H1 (cell line): ENCODE measurements around the gene PSD. TPM values are rescaled to one million over a fixed set of nuclear protein-coding genes. Genes with fewer than 3 reads are reported as not detected.

Experiments used
- CTCF ChIA-PET: fragments of 300-600 bp; sonication (Branson Sonifier 250); formaldehyde crosslinking; loops from one replicate; lab custom pipeline; 2021; ENCODE audit not compliant: partially characterized antibody; lab: Charles Lee
- POLR2A ChIA-PET: fragments of 300-600 bp; sonication (Branson Sonifier 250); formaldehyde crosslinking; loops from one replicate; lab custom pipeline; 2021; ENCODE audit warnings: inconsistent platforms; ENCODE audit not compliant: partially characterized antibody; lab: Charles Lee
- DNase-seq, 2 experiments: peaks; one replicate each; pipeline versions ENCODE4 v3.0.0 to v3.0.0-alpha.2; 2010 to 2022; ENCODE audit warnings: low spot score in 2 of 2, low read depth in 1 of 2, mixed read lengths in 1 of 2
- FAIRE-seq: peaks from 2 replicates; lab custom pipeline; 2011; peaks lifted over from hg19 to GRCh38; lab: Jason Lieb, UNC
- H2AFZ ChIP-seq: 2 replicates; pipeline ENCODE4 v1.8.1; 2012; ENCODE audit warnings: low read length, inconsistent platforms
- H2AK5ac ChIP-seq: 2 replicates; pipeline ENCODE4 v1.6.1; 2013; ENCODE audit warnings: low read depth, low read length
- H2BK120ac ChIP-seq: replicated peaks from 2 replicates; pipeline ENCODE3; 2013; ENCODE audit warnings: low read depth, low read length, inconsistent platforms
- H2BK12ac ChIP-seq: 2 replicates; pipeline ENCODE4 v1.6.1; 2013; ENCODE audit warnings: low read depth, low read length
- H2BK15ac ChIP-seq: 2 replicates; pipeline ENCODE4 v1.6.1; 2013; ENCODE audit warnings: low read length
- H2BK20ac ChIP-seq: 2 replicates; pipeline ENCODE4 v1.6.1; 2013; ENCODE audit warnings: low read length
- H2BK5ac ChIP-seq: 2 replicates; pipeline ENCODE4 v1.6.1; 2013; ENCODE audit warnings: low read depth, low read length
- H3K14ac ChIP-seq: 2 replicates; pipeline ENCODE4 v1.6.1; 2013; ENCODE audit warnings: inconsistent platforms; ENCODE audit not compliant: insufficient read length
- H3K18ac ChIP-seq: 2 replicates; pipeline ENCODE4 v1.6.1; 2013; ENCODE audit warnings: low read length; ENCODE audit errors: extremely low read depth
- H3K23ac ChIP-seq: 2 replicates; pipeline ENCODE4 v1.6.1; 2013; ENCODE audit warnings: inconsistent platforms; ENCODE audit not compliant: insufficient read length
- H3K23me2 ChIP-seq: 2 replicates; pipeline ENCODE4 v1.6.1; 2013; ENCODE audit warnings: low read depth, low read length
- H3K27ac ChIP-seq: 2 replicates; pipeline ENCODE4 v1.6.1; 2011; ENCODE audit warnings: low read depth, low read length, inconsistent platforms
- H3K27me3 ChIP-seq, 4 experiments: replicated peaks in 1 of 4; 1 replicate in 1 of 4; 2 replicates in 3 of 4; pipeline versions ENCODE4 v1.6.1 to v1.8.1; 2011 to 2013; ENCODE audit warnings: low read length in 3 of 4, mild to moderate bottlenecking in 3 of 4, inconsistent platforms in 2 of 4, mixed read lengths in 2 of 4, moderate library complexity in 1 of 4; ENCODE audit not compliant: control insufficient read depth in 3 of 4, insufficient read depth in 3 of 4; ENCODE audit errors: extremely low read depth in 1 of 4
- H3K36me3 ChIP-seq, 4 experiments: 2 replicates each; pipeline versions ENCODE4 v1.6.1 to v1.8.1; 2011 to 2013; ENCODE audit warnings: mild to moderate bottlenecking in 4 of 4, low read length in 3 of 4, moderate library complexity in 2 of 4, control low read depth in 1 of 4, inconsistent platforms in 1 of 4; ENCODE audit not compliant: insufficient read depth in 4 of 4, control insufficient read depth in 2 of 4
- H3K4ac ChIP-seq: replicated peaks from 2 replicates; pipeline ENCODE3; 2013; ENCODE audit warnings: low read length, low read depth, mixed read lengths, inconsistent platforms; ENCODE audit not compliant: insufficient read length
- H3K4me1 ChIP-seq, 4 experiments: replicated peaks in 1 of 4; 1 replicate in 1 of 4; 2 replicates in 3 of 4; pipeline versions ENCODE4 v1.6.1 to v1.8.1; 2011 to 2013; ENCODE audit warnings: low read length in 3 of 4, inconsistent platforms in 2 of 4, mixed read lengths in 1 of 4; ENCODE audit not compliant: insufficient read depth in 4 of 4, control insufficient read depth in 3 of 4
- H3K4me2 ChIP-seq, 2 experiments: 2 replicates each; pipeline versions ENCODE4 v1.6.1 to v1.8.1; 2011 to 2013; ENCODE audit warnings: low read depth in 2 of 2, low read length in 2 of 2, control low read depth in 1 of 2, inconsistent platforms in 1 of 2, mild to moderate bottlenecking in 1 of 2; ENCODE audit not compliant: insufficient read depth in 1 of 2
- H3K4me3 ChIP-seq, 4 experiments: fragments of 200-600, 300-600 bp in 1 of 4; sonication (generic), shearing (Covaris generic), sonication (Bioruptor Twin) in 1 of 4; 2 replicates each; pipeline versions ENCODE4 v1.5.1 to v1.8.1; 2011 to 2016; ENCODE audit warnings: low read length in 4 of 4, low read depth in 3 of 4, control low read depth in 2 of 4, inconsistent platforms in 2 of 4, mild to moderate bottlenecking in 2 of 4, mixed read lengths in 1 of 4, moderate library complexity in 1 of 4; ENCODE audit not compliant: insufficient read depth in 2 of 4; ENCODE audit errors: extremely low read depth in 1 of 4
- H3K56ac ChIP-seq: replicated peaks from 2 replicates; pipeline ENCODE3; 2013; ENCODE audit warnings: low read depth, mild to moderate bottlenecking, mixed read lengths, low read length, inconsistent platforms; ENCODE audit not compliant: insufficient read length
- H3K79me1 ChIP-seq: 2 replicates; pipeline ENCODE4 v1.6.1; 2013; ENCODE audit warnings: low read depth, low read length, control low read depth
- H3K79me2 ChIP-seq, 2 experiments: 2 replicates each; pipeline versions ENCODE4 v1.6.1 to v1.8.1; 2012 to 2013; ENCODE audit warnings: low read length in 2 of 2, mild to moderate bottlenecking in 2 of 2, inconsistent platforms in 1 of 2; ENCODE audit not compliant: insufficient read depth in 2 of 2, control insufficient read depth in 1 of 2
- H3K9ac ChIP-seq, 4 experiments: replicated peaks in 1 of 4; 1 replicate in 1 of 4; 2 replicates in 3 of 4; pipeline versions ENCODE4 v1.6.1 to v1.8.1; 2011 to 2013; ENCODE audit warnings: low read depth in 3 of 4, low read length in 3 of 4, control low read depth in 2 of 4, mild to moderate bottlenecking in 2 of 4, moderate library complexity in 2 of 4, inconsistent platforms in 1 of 4; ENCODE audit errors: extremely low read depth in 1 of 4
- H3K9me3 ChIP-seq, 2 experiments: 2 replicates each; pipeline versions ENCODE4 v1.6.1 to v1.8.1; 2012 to 2013; ENCODE audit warnings: mild to moderate bottlenecking in 2 of 2, moderate library complexity in 2 of 2, control low read depth in 1 of 2, inconsistent platforms in 1 of 2, low read depth in 1 of 2, low read length in 1 of 2, mixed read lengths in 1 of 2; ENCODE audit not compliant: insufficient read depth in 2 of 2
- H4K20me1 ChIP-seq, 2 experiments: replicated peaks in 1 of 2; 2 replicates each; pipeline versions ENCODE3 to v1.8.1; 2011 to 2013; ENCODE audit warnings: inconsistent platforms in 2 of 2, low read length in 2 of 2, mild to moderate bottlenecking in 1 of 2; ENCODE audit not compliant: insufficient read depth in 2 of 2, control insufficient read depth in 1 of 2
- H4K5ac ChIP-seq: 2 replicates; pipeline ENCODE4 v1.6.1; 2013; ENCODE audit warnings: low read length, low read depth, mixed read lengths, inconsistent platforms; ENCODE audit not compliant: insufficient read length
- H4K8ac ChIP-seq: 2 replicates; pipeline ENCODE4 v1.8.0; 2013; ENCODE audit warnings: mild to moderate bottlenecking, moderate library complexity, low read length, inconsistent platforms; ENCODE audit not compliant: insufficient read depth; ENCODE audit errors: extremely low read depth
- H4K91ac ChIP-seq: replicated peaks from 2 replicates; pipeline ENCODE3; 2013; ENCODE audit warnings: low read length, mixed read lengths, inconsistent platforms; ENCODE audit not compliant: insufficient read length
- ASH2L ChIP-seq: fragments of 200-600, 300-600 bp; sonication (generic); IDR thresholded peaks from one replicate; pipeline ENCODE4 v1.7.1; 2017; ENCODE audit warnings: low read length
- EGR1 ChIP-seq: IDR thresholded peaks from 2 replicates; pipeline ENCODE4 v1.6.1; 2011; ENCODE audit warnings: low read depth, low read length, borderline replicate concordance
- WGBS, 2 experiments: shearing (Covaris generic) in 1 of 2; methylation state at CpG; one replicate each; pipeline versions ENCODE4 v1.1.6 to v1.1.7; 2013 to 2015; ENCODE audit warnings: low lambda C conversion rate in 2 of 2, mixed read lengths in 2 of 2, inconsistent platforms in 1 of 2, low coverage in 1 of 2, missing lambda C conversion rate in 1 of 2; ENCODE audit not compliant: insufficient replicate concordance in 2 of 2, insufficient coverage in 1 of 2, insufficient read length in 1 of 2; ENCODE audit errors: extremely low coverage in 1 of 2, missing lambda C conversion rate in 1 of 2; 5-methylcytosine and 5-hydroxymethylcytosine counted together
- polyA plus RNA-seq, 7 experiments: library from polyadenylated mRNA; depleted of rRNA in 3 of 7; stranded (reverse) in 5 of 7; unstranded in 2 of 7; fragments of >200 nt in 5 of 7; fragments of 200-250 nt in 2 of 7; gene quantifications; 1 replicate in 5 of 7; 2 replicates in 1 of 7; 4 replicates in 1 of 7; pipeline versions ENCODE4 v1.2.1 to v1.2.3, GENCODE V29; 2011 to 2013; ENCODE audit warnings: missing spikeins in 2 of 7, mixed read lengths in 2 of 7
- total RNA-seq: library from RNA; stranded (reverse); fragmentation: NEBNext Ultra II Directional; extraction: Animal tissue kit (Norgen Biotek cat#: 25700); gene quantifications from 2 replicates; pipeline ENCODE4 v1.2.1, GENCODE V29; 2021

Gene PSD
- total and polyA plus RNA-seq, 2 of the 8 experiments (the other 6 are each of a cell fraction or from before 2014, with no cell fraction given): 5.4 to 6.0 TPM

- DNase-seq: no peak
- Histone ChIP-seq H3K27me3 (peaks cover 13 to 37% (median 34%) of the 10 kb centered on the region in 4 experiments), H2AFZ (0 out of 2 replicates have a peak overlapping the region, but pooled peaks have one; percentile 24), H3K56ac (no peak overlapping the region), H3K79me1 (no peaks in the 10 kb centered on the region), H3K9ac (no peak overlapping the region), H4K91ac (no peak overlapping the region), H3K4me1 (peaks cover 0 to 18% (median 13%) of the 10 kb centered on the region in 4 experiments; a peak in 6 of 7 replicates), H2BK15ac (no peak overlapping the region), H3K36me3 (no peaks in the 10 kb centered on the region; a peak in 1 of 8 replicates), H2BK5ac (no peak overlapping the region), H2AK5ac (no peak overlapping the region), H3K4ac (no peak overlapping the region), H3K4me2 (peak overlapping the region; percentile 62 to 74), H3K18ac (no peak overlapping the region), H3K23ac (no peak overlapping the region), H3K27ac (no peak overlapping the region), H3K4me3 (peak overlapping the region; percentile 10 to 52 (median 42); a peak in 6 of 8 replicates), H2BK20ac (no peak overlapping the region), H4K20me1 (no peaks in the 10 kb centered on the region), H3K79me2 (no peaks in the 10 kb centered on the region; a peak in 1 of 4 replicates), H4K8ac (no peak overlapping the region; the same call in 1 of the 2 replicates), H4K5ac (no peak overlapping the region), H3K9me3 (no peaks in the 10 kb centered on the region), H2BK12ac (no peak overlapping the region), H3K23me2 (peaks cover 9% of the 10 kb centered on the region), H2BK120ac (no peak overlapping the region), H3K14ac (no peak overlapping the region)
- CTCF ChIA-PET: interaction anchor here (0.5 to 7.5 kb wide), 11 partner anchors 9 to 52 kb away, joined by 3 to 40 read pairs (median 8); partner anchors contain the start of genes C10orf95 and NFKB2
- 7% methylated on average over 8 of the region's 14 CpGs; no CpG with 5 or more reads in 1 of the 2 experiments for WGBS, 2 experiments
- no peak for FAIRE-seq
- POLR2A ChIA-PET: interaction anchor here (0.6 to 9.0 kb wide), 6 partner anchors 14 to 412 kb away, joined by 3 to 75 read pairs (median 13); partner anchors contain the start of genes C10orf95 and FBXL15
- TF ChIP-seq ASH2L (no peak), EGR1 (peak; percentile 83)
Observed at GRCh38 chr10:102435529-102436233, 17.1 kb upstream of the PSD start.
